K562 (cell line): ENCODE measurements around the gene NSMF. TPM values are rescaled to one million over a fixed set of nuclear protein-coding genes. Genes with fewer than 3 reads are reported as not detected.

Experiments used
- ARNT ChIP-seq, 2 experiments: fragments of 450-650 bp; IDR thresholded peaks; 2 replicates each; pipeline ENCODE4 v1.6.1; 2016; ENCODE audit warnings: mild to moderate bottlenecking in 1 of 2
- CAMTA2 ChIP-seq: fragments of 250-450 bp; sonication (Bioruptor Pico); conservative IDR thresholded peaks from 2 replicates; pipeline ENCODE4 v1.5.1; 2022
- CBX2 ChIP-seq: fragments of 200-600 bp; sonication (generic); IDR thresholded peaks from one replicate; pipeline ENCODE4 v1.6.1; 2012; ENCODE audit warnings: mild to moderate bottlenecking, low read length, inconsistent platforms; ENCODE audit not compliant: insufficient read depth, poor library complexity, severe bottlenecking
- CHD2 ChIP-seq: IDR thresholded peaks from 2 replicates; pipeline ENCODE4 v1.6.1; 2011; ENCODE audit warnings: low read depth, low read length
- CXXC5 ChIP-seq: fragments of 250-450 bp; sonication (Bioruptor Pico); IDR thresholded peaks from 2 replicates; pipeline ENCODE4 v1.8.0; 2022; ENCODE audit warnings: inconsistent platforms, mild to moderate bottlenecking, moderate library complexity
- ELF1 ChIP-seq: fragments of 200-800 bp; sonication (Bioruptor generic); IDR thresholded peaks from 2 replicates; pipeline ENCODE4 v1.6.1; 2016; ENCODE audit warnings: missing genetic modification characterization, missing compliant biosample characterization
- SOX6 ChIP-seq: fragments of 450-650 bp; IDR thresholded peaks from 2 replicates; pipeline ENCODE4 v1.6.1; 2014; ENCODE audit warnings: mild to moderate bottlenecking
- ZBTB7A ChIP-seq: IDR thresholded peaks from 2 replicates; pipeline ENCODE4 v1.6.1; 2011; ENCODE audit warnings: low read depth, mild to moderate bottlenecking, low read length, moderate library complexity, borderline replicate concordance; ENCODE audit not compliant: control insufficient read depth
- ZC3H8 ChIP-seq: fragments of 450-650 bp; IDR thresholded peaks from 2 replicates; pipeline ENCODE4 v1.6.1; 2017
- ZNF75A ChIP-seq: fragments of 450-650 bp; formaldehyde crosslinking; IDR thresholded peaks from 2 replicates; pipeline ENCODE4 v1.4.0; 2020; ENCODE audit warnings: mild to moderate bottlenecking
- polyA plus RNA-seq, 8 experiments: library from polyadenylated mRNA; depleted of rRNA in 4 of 8; stranded (reverse) in 5 of 8; unstranded in 3 of 8; fragments of >200 nt; fragmentation: Nextera tagmentation in 2 of 8; fragmentation: Illumina TruSeq in 1 of 8; extraction: Ambion mirVana in 2 of 8; extraction: Trizol in 1 of 8; gene quantifications; 2 replicates each; pipeline versions ENCODE4 v1.2.1 to v1.2.3, GENCODE V29; 2011 to 2014; ENCODE audit warnings: inconsistent platforms in 1 of 8, missing spikeins in 1 of 8
- total RNA-seq, 7 experiments: library from RNA; depleted of rRNA in 6 of 7; stranded (reverse); fragments of >200 nt in 6 of 7; fragmentation: Illumina TruSeq in 2 of 7; extraction: Trizol in 2 of 7; gene quantifications; 2 replicates each; pipeline versions ENCODE4 v1.2.1 to v1.2.3, GENCODE V29; 2011 to 2021; ENCODE audit warnings: low replicate concordance in 1 of 7
- TF ChIP-seq, protein P1 (sequence below): fragments of 250-450 bp; sonication (Bioruptor Pico); IDR thresholded peaks from 2 replicates; pipeline ENCODE4 v1.4.0; 2020
- TF ChIP-seq, protein P2 (sequence below), 2 experiments: fragments of 450-650 bp in 1 of 2; sonication (generic) in 1 of 2; formaldehyde crosslinking in 1 of 2; IDR thresholded peaks in 1 of 2; conservative IDR thresholded peaks in 1 of 2; 2 replicates each; pipeline versions ENCODE4 v1.6.1 to v1.8.1; 2016 to 2023; ENCODE audit warnings: mild to moderate bottlenecking in 2 of 2, moderate library complexity in 2 of 2, inconsistent platforms in 1 of 2, missing genetic modification reagents in 1 of 2
- TF ChIP-seq, protein P3 (sequence below): fragments of 250-450 bp; sonication (Bioruptor Pico); IDR thresholded peaks from 2 replicates; pipeline ENCODE4 v1.4.0; 2020; ENCODE audit warnings: mild to moderate bottlenecking, moderate library complexity
- TF ChIP-seq, protein P4 (sequence below): fragments of 450-650 bp; IDR thresholded peaks from 2 replicates; pipeline ENCODE4 v1.7.0; 2016; ENCODE audit warnings: borderline replicate concordance
- TF ChIP-seq, protein P5 (sequence below): fragments of 250-450 bp; sonication (Bioruptor Pico); IDR thresholded peaks from 2 replicates; pipeline ENCODE4 v1.4.0; 2020; ENCODE audit warnings: mild to moderate bottlenecking

NSMF gene
- total and polyA plus RNA-seq, 9 of the 15 experiments (the other 6 are each of a cell fraction or from before 2014, with no cell fraction given) = 0.20 to 82.7 (median 29.3) TPM

DNA sequence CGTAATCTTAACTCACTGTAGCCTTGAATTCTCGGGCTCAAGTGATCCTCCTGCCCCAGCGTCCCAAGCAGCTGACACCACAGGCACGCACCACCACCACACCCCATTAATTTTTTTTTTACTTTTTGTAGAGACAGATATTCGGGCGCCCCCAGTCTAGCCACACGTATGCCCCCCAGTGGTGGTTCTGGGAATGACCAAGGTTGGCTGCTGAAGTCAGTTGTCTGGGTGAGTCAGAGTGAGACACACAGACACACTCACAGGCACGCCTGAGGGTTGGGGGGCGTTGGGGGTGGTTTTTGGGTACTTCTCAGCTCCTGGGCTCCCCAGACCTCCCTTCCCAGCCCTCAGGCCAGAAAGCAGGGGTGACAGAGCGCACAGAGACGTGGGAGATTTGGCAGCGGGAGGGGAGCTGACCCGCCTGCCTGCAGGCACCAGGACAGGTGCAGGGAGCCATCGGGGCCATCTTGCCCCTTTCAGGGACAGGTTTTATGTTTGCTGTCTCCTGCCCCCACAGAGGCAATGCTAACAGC lies 13.8 kb downstream of the NSMF start (continued):
- TF ChIP-seq, protein P1, sequence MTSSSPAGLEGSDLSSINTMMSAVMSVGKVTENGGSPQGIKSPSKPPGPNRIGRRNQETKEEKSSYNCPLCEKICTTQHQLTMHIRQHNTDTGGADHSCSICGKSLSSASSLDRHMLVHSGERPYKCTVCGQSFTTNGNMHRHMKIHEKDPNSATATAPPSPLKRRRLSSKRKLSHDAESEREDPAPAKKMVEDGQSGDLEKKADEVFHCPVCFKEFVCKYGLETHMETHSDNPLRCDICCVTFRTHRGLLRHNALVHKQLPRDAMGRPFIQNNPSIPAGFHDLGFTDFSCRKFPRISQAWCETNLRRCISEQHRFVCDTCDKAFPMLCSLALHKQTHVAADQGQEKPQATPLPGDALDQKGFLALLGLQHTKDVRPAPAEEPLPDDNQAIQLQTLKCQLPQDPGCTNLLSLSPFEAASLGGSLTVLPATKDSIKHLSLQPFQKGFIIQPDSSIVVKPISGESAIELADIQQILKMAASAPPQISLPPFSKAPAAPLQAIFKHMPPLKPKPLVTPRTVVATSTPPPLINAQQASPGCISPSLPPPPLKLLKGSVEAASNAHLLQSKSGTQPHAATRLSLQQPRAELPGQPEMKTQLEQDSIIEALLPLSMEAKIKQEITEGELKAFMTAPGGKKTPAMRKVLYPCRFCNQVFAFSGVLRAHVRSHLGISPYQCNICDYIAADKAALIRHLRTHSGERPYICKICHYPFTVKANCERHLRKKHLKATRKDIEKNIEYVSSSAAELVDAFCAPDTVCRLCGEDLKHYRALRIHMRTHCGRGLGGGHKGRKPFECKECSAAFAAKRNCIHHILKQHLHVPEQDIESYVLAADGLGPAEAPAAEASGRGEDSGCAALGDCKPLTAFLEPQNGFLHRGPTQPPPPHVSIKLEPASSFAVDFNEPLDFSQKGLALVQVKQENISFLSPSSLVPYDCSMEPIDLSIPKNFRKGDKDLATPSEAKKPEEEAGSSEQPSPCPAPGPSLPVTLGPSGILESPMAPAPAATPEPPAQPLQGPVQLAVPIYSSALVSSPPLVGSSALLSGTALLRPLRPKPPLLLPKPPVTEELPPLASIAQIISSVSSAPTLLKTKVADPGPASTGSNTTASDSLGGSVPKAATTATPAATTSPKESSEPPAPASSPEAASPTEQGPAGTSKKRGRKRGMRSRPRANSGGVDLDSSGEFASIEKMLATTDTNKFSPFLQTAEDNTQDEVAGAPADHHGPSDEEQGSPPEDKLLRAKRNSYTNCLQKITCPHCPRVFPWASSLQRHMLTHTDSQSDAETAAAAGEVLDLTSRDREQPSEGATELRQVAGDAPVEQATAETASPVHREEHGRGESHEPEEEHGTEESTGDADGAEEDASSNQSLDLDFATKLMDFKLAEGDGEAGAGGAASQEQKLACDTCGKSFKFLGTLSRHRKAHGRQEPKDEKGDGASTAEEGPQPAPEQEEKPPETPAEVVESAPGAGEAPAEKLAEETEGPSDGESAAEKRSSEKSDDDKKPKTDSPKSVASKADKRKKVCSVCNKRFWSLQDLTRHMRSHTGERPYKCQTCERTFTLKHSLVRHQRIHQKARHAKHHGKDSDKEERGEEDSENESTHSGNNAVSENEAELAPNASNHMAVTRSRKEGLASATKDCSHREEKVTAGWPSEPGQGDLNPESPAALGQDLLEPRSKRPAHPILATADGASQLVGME (CRISPR knock-in tag) = no peak
- TF ChIP-seq, protein P2, sequence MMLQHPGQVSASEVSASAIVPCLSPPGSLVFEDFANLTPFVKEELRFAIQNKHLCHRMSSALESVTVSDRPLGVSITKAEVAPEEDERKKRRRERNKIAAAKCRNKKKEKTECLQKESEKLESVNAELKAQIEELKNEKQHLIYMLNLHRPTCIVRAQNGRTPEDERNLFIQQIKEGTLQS (IDR thresholded peaks at IDR 0.05) = peak; percentile 69
- TF ChIP-seq, protein P2 (CRISPR knock-in tag; conservative IDR thresholded peaks at IDR 0.05) = no peak
- no peak for TF ChIP-seq ZC3H8
- TF ChIP-seq CHD2 = no peak
- TF ChIP-seq, protein P3, sequence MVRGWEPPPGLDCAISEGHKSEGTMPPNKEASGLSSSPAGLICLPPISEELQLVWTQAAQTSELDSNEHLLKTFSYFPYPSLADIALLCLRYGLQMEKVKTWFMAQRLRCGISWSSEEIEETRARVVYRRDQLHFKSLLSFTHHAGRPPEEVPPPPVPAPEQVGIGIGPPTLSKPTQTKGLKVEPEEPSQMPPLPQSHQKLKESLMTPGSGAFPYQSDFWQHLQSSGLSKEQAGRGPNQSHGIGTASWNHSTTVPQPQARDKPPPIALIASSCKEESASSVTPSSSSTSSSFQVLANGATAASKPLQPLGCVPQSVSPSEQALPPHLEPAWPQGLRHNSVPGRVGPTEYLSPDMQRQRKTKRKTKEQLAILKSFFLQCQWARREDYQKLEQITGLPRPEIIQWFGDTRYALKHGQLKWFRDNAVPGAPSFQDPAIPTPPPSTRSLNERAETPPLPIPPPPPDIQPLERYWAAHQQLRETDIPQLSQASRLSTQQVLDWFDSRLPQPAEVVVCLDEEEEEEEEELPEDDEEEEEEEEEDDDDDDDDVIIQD (CRISPR knock-in tag) = no peak
- no peak for TF ChIP-seq ZNF75A (CRISPR knock-in tag)
- no peak for TF ChIP-seq CBX2
- TF ChIP-seq, protein P4, sequence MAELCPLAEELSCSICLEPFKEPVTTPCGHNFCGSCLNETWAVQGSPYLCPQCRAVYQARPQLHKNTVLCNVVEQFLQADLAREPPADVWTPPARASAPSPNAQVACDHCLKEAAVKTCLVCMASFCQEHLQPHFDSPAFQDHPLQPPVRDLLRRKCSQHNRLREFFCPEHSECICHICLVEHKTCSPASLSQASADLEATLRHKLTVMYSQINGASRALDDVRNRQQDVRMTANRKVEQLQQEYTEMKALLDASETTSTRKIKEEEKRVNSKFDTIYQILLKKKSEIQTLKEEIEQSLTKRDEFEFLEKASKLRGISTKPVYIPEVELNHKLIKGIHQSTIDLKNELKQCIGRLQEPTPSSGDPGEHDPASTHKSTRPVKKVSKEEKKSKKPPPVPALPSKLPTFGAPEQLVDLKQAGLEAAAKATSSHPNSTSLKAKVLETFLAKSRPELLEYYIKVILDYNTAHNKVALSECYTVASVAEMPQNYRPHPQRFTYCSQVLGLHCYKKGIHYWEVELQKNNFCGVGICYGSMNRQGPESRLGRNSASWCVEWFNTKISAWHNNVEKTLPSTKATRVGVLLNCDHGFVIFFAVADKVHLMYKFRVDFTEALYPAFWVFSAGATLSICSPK = no peak
- no peak for TF ChIP-seq CAMTA2
- TF ChIP-seq CXXC5 (CRISPR knock-in tag) = peak; percentile 30
- peak; percentile 84; the same call in 1 of the 2 replicates for TF ChIP-seq ZBTB7A
- TF ChIP-seq ARNT (IDR thresholded peaks at IDR 0.05) = 0 out of 4 replicates have a peak, but pooled peaks of 1 of the 2 experiments have one; percentile 29
- TF ChIP-seq SOX6 = no peak
- TF ChIP-seq ELF1 = no peak
- TF ChIP-seq, protein P5, sequence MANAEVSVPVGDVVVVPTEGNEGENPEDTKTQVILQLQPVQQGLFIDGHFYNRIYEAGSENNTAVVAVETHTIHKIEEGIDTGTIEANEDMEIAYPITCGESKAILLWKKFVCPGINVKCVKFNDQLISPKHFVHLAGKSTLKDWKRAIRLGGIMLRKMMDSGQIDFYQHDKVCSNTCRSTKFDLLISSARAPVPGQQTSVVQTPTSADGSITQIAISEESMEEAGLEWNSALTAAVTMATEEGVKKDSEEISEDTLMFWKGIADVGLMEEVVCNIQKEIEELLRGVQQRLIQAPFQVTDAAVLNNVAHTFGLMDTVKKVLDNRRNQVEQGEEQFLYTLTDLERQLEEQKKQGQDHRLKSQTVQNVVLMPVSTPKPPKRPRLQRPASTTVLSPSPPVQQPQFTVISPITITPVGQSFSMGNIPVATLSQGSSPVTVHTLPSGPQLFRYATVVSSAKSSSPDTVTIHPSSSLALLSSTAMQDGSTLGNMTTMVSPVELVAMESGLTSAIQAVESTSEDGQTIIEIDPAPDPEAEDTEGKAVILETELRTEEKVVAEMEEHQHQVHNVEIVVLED = no peak
